ENCODE data around the gene GCC1. TPM values are rescaled to one million over a fixed set of nuclear protein-coding genes. Genes with fewer than 3 reads are reported as not detected.
A peak's percentile ranks its signal among the peaks of the same experiment; 100 is the strongest.
"Not testable (repeated sequence)": the region's sequence is repeated elsewhere in the genome, so short reads cannot be mapped to it uniquely, and the experiment has no call there.

Gene GCC1
- total RNA-seq, 1 experiment from 2014 or later = 9.6 TPM

- H3K27me3 ChIP-seq (ENCODE audit: control insufficient read depth, insufficient read depth, low read length) = peaks cover under 1% of the 10 kb centered on the region; the same call in 1 of the 2 replicates
- no peak for DNase-seq
Measured at GRCh38 chr7:127580612-127581011, 4.8 kb downstream of the GCC1 start.

GRCh38 chr7:127578711-127579275 lies 6.6 kb downstream of the GCC1 start:
- Histone ChIP-seq H3K36me3 (replicated peaks; ENCODE audit: control insufficient read depth, insufficient read depth, low read length) (peaks cover 5% of the 10 kb centered on the region), H3K27me3 (ENCODE audit: control insufficient read depth, insufficient read depth, low read length) (no peaks in the 10 kb centered on the region), H3K4me3 (ENCODE audit: insufficient read depth, low read depth, low read length) (no peak overlapping the region)
- DNase-seq = no peak

More at GRCh38 chr7:127580612-127581011, 4.8 kb downstream of the GCC1 start:
- Histone ChIP-seq H3K4me3 (ENCODE audit: insufficient read depth, low read depth, low read length) (no peak overlapping the region), H3K36me3 (replicated peaks; ENCODE audit: control insufficient read depth, insufficient read depth, low read length) (peaks cover 5% of the 10 kb centered on the region)

GRCh38 chr7:127578036-127578684 lies 7.2 kb downstream of the GCC1 start:
- Histone ChIP-seq H3K4me3 (ENCODE audit: insufficient read depth, low read depth, low read length) (no peak overlapping the region), H3K36me3 (replicated peaks; ENCODE audit: control insufficient read depth, insufficient read depth, low read length) (peaks cover 5% of the 10 kb centered on the region), H3K27me3 (ENCODE audit: control insufficient read depth, insufficient read depth, low read length) (no peaks in the 10 kb centered on the region)
- no peak for DNase-seq

- Histone ChIP-seq H3K27me3 (ENCODE audit: control insufficient read depth, insufficient read depth, low read length) (no peaks in the 10 kb centered on the region), H3K4me3 (ENCODE audit: insufficient read depth, low read depth, low read length) (no peak overlapping the region)
- DNase-seq = no peak
Measured at GRCh38 chr7:127571741-127572505, 13.5 kb downstream of the GCC1 start.

DNA sequence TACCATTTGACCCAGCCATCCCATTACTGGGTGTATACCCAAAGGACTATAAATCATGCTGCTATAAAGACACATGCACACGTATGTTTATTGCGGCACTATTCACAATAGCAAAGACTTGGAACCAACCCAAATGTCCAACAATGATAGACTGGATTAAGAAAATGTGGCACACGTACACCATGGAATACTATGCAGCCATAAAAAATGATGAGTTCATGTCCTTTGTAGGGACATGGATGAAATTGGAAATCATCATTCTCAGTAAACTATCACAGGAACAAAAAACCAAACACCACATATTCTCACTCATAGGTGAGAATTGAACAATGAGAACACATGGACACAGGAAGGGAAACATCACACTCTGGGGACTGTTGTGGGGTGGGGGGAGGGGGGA lies 17.4 kb downstream of the GCC1 start:
- not testable (repeated sequence) for H3K4me3 ChIP-seq (ENCODE audit: insufficient read depth, low read depth, low read length); H3K27me3 ChIP-seq (ENCODE audit: control insufficient read depth, insufficient read depth, low read length); DNase-seq; H3K36me3 ChIP-seq (replicated peaks; ENCODE audit: control insufficient read depth, insufficient read depth, low read length)

More at GRCh38 chr7:127571741-127572505, 13.5 kb downstream of the GCC1 start:
- H3K36me3 ChIP-seq (replicated peaks; ENCODE audit: control insufficient read depth, insufficient read depth, low read length) = no peaks in the 10 kb centered on the region

GRCh38 chr7:127566242-127566641 lies 19.2 kb downstream of the GCC1 start:
- Histone ChIP-seq H3K27me3 (ENCODE audit: control insufficient read depth, insufficient read depth, low read length) (no peaks in the 10 kb centered on the region), H3K4me3 (ENCODE audit: insufficient read depth, low read depth, low read length) (no peak overlapping the region), H3K36me3 (replicated peaks; ENCODE audit: control insufficient read depth, insufficient read depth, low read length) (no peaks in the 10 kb centered on the region)
- DNase-seq = no peak

DNA sequence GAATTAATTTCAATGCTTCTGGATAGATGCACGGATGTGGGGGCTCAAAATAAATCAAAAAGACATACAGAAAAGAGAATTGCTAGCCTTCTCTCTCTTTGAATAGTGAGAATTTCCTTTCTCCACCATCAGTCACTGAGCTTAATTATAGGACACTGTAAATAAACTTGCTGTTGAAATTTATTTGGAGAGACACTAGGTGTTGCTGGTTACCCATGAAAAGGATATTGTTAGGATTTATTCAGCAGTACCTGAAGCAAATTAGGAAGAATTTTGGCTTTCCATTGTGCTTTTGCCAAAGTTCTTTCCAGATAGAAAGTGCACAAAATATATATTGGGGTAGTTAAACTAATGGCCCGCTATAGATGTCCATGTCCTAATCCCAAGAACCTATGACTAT lies 27.6 kb downstream of the GCC1 start:
- Histone ChIP-seq H3K27me3 (ENCODE audit: control insufficient read depth, insufficient read depth, low read length) (no peaks in the 10 kb centered on the region; the same call in 1 of the 2 replicates), H3K36me3 (replicated peaks; ENCODE audit: control insufficient read depth, insufficient read depth, low read length) (no peaks in the 10 kb centered on the region), H3K4me3 (ENCODE audit: insufficient read depth, low read depth, low read length) (no peak overlapping the region)
- DNase-seq = no peak

- no peak overlapping the region for H3K4me3 ChIP-seq (ENCODE audit: insufficient read depth, low read depth, low read length)
- H3K36me3 ChIP-seq (replicated peaks; ENCODE audit: control insufficient read depth, insufficient read depth, low read length) = no peaks in the 10 kb centered on the region
- no peaks in the 10 kb centered on the region; the same call in 1 of the 2 replicates for H3K27me3 ChIP-seq (ENCODE audit: control insufficient read depth, insufficient read depth, low read length)
- DNase-seq = no peak
Measured at GRCh38 chr7:127556404-127556803, 29.0 kb downstream of the GCC1 start.

DNA sequence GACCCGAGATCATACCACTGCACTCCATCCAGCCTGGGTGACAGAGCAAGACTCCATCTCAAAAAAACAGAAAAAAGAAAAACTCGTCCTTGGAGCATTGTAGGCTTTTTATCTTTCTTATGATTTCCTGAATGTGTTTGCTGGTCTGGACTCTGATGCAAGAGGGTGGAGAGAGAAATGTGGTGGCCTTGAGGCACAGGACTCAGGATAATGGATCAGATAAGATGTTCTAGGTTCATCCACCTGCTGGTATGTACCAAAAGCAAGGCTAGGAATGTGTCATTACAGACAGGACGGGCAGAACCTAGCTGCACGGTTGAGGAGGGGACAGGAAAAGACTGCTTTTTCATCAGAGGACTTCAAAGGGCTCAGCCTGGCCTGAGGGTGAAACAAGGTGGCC lies 33.5 kb downstream of the GCC1 start:
- no peaks in the 10 kb centered on the region for H3K36me3 ChIP-seq (replicated peaks; ENCODE audit: control insufficient read depth, insufficient read depth, low read length)
- DNase-seq = no peak
- H3K4me3 ChIP-seq (ENCODE audit: insufficient read depth, low read depth, low read length) = no peak overlapping the region
- H3K27me3 ChIP-seq (ENCODE audit: control insufficient read depth, insufficient read depth, low read length) = no peaks in the 10 kb centered on the region; the same call in 1 of the 2 replicates

DNA sequence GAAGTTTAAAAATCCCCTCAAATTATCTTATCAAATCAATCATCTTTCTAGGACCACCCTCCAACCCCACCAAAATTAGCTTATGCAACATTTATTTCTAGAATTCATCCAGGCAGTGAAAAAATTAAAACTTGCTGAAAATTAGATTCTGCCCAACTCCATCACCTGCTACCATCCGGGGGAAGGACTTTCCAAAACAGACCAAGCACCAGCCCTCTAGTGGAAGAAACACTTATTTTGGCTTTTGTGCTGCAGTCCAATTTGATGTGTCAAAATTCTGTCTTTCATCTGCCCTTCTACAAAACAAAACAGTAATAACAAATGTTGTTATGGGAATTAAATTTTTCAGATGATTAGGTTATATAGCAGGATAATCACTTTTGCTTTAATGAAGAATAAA lies 35.1 kb downstream of the GCC1 start:
- H3K27me3 ChIP-seq (ENCODE audit: control insufficient read depth, insufficient read depth, low read length) = no peaks in the 10 kb centered on the region; the same call in 1 of the 2 replicates
- H3K4me3 ChIP-seq (ENCODE audit: insufficient read depth, low read depth, low read length) = no peak overlapping the region
- DNase-seq = no peak
- H3K36me3 ChIP-seq (replicated peaks; ENCODE audit: control insufficient read depth, insufficient read depth, low read length) = no peaks in the 10 kb centered on the region

DNA sequence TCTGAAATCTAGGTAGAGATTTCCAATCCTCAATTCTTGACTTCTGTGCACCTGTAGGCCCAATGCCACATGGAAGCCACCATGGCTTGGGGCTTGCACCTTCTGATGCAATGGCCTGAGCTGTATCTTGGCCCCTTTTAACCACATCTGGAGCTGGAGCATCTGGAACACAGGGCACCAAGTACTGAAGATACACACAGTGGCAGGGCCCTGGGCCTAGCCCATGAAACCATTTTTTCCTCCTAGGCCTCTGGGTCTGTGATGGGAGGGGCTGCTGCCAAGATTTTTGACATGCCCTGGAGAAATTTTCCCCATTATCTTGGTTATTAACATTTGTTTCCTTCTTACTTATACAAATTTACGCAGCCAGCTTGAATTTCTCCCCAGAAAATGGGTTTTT lies 39.1 kb downstream of the GCC1 start:
- Histone ChIP-seq H3K27me3 (ENCODE audit: control insufficient read depth, insufficient read depth, low read length) (peaks cover 2% of the 10 kb centered on the region; the same call in 1 of the 2 replicates), H3K4me3 (ENCODE audit: insufficient read depth, low read depth, low read length) (no peak overlapping the region), H3K36me3 (replicated peaks; ENCODE audit: control insufficient read depth, insufficient read depth, low read length) (no peaks in the 10 kb centered on the region)
- no peak for DNase-seq

DNA sequence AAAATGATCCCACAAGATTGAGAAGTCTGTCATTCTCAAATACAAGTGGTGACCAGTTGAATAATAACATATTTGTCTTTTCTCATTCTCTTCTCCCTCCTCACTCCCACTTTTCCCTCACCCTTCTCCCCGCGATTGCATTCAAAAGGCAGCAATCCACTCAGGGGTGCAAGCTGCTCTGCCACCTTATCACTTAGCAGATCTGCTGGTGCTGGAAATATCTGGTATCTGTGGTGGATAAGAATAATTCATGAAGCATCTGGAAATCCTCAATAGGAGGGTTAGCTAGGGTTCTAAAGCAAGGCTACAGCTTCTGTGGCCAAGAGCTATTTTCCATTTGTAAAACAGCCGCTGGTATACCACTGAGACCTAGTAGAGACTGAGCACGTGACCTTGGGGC lies 43.8 kb downstream of the GCC1 start:
- DNase-seq = no peak
- H3K4me3 ChIP-seq (ENCODE audit: insufficient read depth, low read depth, low read length) = no peak overlapping the region
- no peaks in the 10 kb centered on the region for H3K36me3 ChIP-seq (replicated peaks; ENCODE audit: control insufficient read depth, insufficient read depth, low read length)
- H3K27me3 ChIP-seq (ENCODE audit: control insufficient read depth, insufficient read depth, low read length) = peaks cover 17% of the 10 kb centered on the region

DNA sequence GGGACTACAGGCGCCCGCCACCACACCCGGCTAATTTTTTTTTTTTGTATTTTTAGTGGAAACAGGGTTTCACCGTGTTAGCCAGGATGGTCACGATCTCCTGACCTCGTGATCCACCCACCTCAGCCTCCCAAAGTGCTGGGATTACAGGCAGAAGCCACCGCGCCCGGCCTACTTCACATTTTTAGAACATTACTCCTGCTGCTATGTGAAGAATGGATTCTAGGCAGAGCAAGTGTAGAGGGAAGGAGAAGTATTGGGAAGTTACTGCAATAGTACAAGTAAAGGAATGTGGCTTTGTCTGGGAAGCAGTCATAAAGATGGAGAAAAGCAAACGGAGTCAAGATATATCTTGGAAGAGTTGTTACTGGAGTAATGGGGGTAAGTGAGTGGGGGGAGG lies 44.9 kb downstream of the GCC1 start:
- not testable (repeated sequence) for DNase-seq; H3K36me3 ChIP-seq (replicated peaks; ENCODE audit: control insufficient read depth, insufficient read depth, low read length); H3K4me3 ChIP-seq (ENCODE audit: insufficient read depth, low read depth, low read length)
- H3K27me3 ChIP-seq (ENCODE audit: control insufficient read depth, insufficient read depth, low read length) = peaks cover 25% of the 10 kb centered on the region

DNA sequence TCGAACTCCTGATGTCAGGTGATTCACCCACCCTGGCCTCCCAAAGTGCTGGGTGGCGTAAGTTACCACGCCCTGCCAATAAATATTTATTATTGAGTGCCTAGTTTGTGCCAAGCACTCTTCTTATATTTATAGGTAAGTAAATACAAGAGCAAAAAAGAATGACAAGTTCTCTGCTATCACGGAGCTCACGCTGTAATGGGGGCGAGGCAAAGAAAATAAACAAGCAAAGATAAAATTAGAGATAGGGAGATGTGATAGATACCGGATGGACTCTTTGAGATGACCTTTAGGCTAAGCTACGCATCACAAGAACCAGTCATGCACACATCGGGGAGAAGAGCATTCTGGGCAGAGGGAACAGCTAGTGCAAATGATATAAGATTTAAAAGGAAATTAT lies 46.3 kb downstream of the GCC1 start:
- Histone ChIP-seq H3K4me3 (ENCODE audit: insufficient read depth, low read depth, low read length) (no peak overlapping the region), H3K27me3 (ENCODE audit: control insufficient read depth, insufficient read depth, low read length) (peaks cover 28% of the 10 kb centered on the region), H3K36me3 (replicated peaks; ENCODE audit: control insufficient read depth, insufficient read depth, low read length) (no peaks in the 10 kb centered on the region)
- DNase-seq = no peak

DNA sequence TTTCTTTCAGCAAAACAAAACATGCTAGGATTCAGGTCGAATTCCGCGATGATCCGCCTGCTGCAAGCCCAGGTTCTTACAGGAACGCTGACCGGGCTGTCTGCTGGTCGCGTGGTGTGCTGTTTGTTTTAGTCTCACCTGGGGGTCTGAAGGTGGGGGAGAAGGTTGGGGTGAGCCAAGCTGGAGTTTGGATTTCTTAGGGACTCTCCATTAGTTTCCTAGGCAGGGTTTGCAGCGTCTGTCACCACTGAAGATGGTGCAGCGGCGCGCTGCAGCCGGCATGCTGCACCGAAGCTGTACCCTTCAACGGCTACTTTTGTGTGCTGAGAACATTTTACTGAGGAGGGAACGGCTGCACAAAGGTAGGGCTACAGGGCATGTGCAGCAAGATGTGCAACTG lies 48.7 kb downstream of the GCC1 start:
- Histone ChIP-seq H3K27me3 (ENCODE audit: control insufficient read depth, insufficient read depth, low read length) (peaks cover 39% of the 10 kb centered on the region), H3K4me3 (ENCODE audit: insufficient read depth, low read depth, low read length) (peak overlapping the region; percentile 8; the same call in 1 of the 2 replicates), H3K36me3 (replicated peaks; ENCODE audit: control insufficient read depth, insufficient read depth, low read length) (no peaks in the 10 kb centered on the region)
- peak; percentile 38 for DNase-seq
